DND-41 (cell line): ENCODE results near the gene RANBP17.

Source experiments
- EZH2 ChIP-seq: IDR thresholded peaks from 3 replicates; pipeline ENCODE4 v1.6.1; 2012; ENCODE audit warnings: borderline replicate concordance, low read depth, mild to moderate bottlenecking, moderate library complexity, low read length, inconsistent platforms; ENCODE audit not compliant: severe bottlenecking
- TF ChIP-seq, protein P1 (sequence below): IDR thresholded peaks from 2 replicates; pipeline ENCODE4 v1.5.1; 2012; ENCODE audit warnings: borderline replicate concordance, low read length, moderate library complexity, mild to moderate bottlenecking; ENCODE audit not compliant: poor library complexity, severe bottlenecking; ENCODE audit errors: extremely low read depth

DNA sequence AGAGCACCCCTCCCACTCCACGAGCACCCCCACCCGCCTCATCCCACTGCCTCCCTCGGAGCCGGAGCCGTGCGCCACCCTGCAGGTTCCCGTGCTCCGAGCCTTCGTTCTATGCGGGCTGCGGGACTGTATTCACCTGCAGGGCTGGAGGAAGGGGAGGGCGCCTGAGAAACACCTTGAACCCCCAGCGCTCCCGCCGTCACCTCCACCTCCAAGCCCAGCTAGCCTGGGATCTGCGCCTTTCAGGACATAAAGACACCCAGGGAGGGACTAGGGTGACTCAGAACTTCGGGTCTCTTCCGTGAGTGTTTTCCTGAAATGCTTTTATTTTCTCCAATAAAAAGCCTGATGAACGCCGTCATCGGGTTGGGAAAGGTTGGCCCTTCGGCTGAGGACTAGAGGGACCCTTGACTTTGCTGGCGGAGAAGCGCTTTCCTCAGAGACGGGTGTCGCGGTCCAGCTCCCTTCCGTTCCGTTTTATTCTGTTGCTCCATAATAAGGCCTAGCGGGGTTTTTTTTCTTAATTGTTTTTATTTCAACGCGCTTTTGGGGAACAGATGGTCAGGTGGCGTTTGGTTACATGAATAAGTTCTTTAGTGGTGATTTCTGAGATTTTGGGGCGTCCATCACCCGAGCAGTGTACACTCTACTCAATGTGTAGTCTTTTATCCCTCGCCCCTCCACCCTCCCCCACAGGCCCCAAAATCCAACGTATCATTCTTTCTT, 451.8 kb downstream of the RANBP17 start:
- TF ChIP-seq, protein P1, sequence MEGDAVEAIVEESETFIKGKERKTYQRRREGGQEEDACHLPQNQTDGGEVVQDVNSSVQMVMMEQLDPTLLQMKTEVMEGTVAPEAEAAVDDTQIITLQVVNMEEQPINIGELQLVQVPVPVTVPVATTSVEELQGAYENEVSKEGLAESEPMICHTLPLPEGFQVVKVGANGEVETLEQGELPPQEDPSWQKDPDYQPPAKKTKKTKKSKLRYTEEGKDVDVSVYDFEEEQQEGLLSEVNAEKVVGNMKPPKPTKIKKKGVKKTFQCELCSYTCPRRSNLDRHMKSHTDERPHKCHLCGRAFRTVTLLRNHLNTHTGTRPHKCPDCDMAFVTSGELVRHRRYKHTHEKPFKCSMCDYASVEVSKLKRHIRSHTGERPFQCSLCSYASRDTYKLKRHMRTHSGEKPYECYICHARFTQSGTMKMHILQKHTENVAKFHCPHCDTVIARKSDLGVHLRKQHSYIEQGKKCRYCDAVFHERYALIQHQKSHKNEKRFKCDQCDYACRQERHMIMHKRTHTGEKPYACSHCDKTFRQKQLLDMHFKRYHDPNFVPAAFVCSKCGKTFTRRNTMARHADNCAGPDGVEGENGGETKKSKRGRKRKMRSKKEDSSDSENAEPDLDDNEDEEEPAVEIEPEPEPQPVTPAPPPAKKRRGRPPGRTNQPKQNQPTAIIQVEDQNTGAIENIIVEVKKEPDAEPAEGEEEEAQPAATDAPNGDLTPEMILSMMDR = no peak
- TF ChIP-seq EZH2 = no peak
